ENCODE measurements around the gene RXRA.

Gene RXRA

GRCh38 chr9:134437403-134438194, 111.3 kb downstream of the RXRA start:
- DNase-seq, result no peak

DNA sequence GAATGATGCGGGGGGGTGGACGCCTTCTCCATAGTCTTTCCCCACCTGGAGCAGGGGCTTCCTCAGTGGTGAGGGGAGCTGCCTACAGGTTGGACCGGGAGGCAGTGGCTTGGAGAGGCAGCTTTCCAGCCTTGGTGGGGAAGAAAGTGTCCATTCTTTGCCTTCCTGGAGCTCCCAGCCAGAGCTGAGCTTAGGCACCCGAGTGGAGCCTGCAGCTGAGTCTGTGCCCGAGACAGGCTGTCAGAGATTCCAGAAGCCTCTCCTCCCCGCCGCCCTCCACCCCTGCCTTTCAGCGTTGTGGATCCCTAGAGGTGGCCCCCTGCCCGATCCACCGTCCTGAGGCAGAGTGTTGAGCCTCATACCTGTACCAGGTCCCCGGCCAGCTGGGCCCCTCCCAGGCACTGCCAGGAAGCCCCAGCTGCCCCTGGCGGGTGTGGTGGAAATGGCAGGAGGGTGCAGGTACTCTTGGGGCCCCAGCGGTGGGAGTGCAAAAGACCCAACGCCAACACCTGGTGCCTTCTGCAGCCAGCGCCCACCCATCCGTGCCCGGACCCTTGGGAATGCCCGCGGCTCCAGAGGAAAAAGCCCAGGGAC, 112.0 kb downstream of the RXRA start:
- no peak for DNase-seq

DNA sequence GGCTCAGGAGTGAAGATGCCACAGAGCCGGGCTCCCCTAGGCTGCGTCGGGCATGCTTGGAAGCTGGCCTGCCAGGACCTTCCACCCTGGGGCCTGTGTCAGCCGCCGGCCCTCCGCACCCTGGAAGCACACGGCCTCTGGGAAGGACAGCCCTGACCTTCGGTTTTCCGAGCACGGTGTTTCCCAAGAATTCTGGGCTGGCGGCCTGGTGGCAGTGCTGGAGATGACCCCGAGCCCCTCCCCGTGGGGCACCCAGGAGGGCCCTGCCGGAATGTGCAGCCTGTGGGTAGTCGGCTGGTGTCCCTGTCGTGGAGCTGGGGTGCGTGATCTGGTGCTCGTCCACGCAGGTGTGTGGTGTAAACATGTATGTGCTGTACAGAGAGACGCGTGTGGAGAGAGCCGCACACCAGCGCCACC, 113.1 kb downstream of the RXRA start:
- no peak for DNase-seq

DNA sequence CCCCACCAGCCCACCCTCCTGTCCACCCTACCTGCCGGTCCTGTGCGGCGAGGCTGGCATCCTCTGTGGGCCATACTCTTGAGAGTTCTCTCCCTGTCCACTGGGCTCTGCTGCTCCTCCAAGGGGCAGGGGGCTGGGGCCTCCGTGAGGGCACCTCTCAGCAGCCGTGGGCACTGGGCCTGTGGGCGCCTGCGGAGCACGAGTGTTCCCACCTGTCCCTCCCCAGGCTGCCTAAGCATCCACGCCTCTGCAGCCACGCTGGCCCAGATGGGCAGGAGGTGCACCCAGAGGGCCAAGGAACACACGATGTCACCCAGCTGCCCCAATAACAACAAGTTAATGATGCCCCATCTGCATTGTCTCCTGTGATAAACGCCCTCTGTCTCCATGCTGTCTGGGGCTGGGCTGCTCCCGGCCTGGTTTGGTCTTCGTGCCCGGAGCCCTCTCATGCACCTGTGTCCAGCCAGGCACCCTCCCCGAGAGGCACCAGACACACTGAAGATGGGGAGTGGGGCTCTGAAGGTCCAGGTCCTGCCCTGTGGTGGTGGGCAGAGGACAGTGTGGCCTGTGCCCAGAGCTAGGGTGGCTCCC, 114.5 kb downstream of the RXRA start:
- no peak for DNase-seq

- DNase-seq, result no peak
These were observed 115.2 kb downstream of the RXRA start for GRCh38 chr9:134441227-134442084.

- no peak for DNase-seq
These were observed 115.8 kb downstream of the RXRA start for GRCh38 chr9:134442085-134442474.

DNA sequence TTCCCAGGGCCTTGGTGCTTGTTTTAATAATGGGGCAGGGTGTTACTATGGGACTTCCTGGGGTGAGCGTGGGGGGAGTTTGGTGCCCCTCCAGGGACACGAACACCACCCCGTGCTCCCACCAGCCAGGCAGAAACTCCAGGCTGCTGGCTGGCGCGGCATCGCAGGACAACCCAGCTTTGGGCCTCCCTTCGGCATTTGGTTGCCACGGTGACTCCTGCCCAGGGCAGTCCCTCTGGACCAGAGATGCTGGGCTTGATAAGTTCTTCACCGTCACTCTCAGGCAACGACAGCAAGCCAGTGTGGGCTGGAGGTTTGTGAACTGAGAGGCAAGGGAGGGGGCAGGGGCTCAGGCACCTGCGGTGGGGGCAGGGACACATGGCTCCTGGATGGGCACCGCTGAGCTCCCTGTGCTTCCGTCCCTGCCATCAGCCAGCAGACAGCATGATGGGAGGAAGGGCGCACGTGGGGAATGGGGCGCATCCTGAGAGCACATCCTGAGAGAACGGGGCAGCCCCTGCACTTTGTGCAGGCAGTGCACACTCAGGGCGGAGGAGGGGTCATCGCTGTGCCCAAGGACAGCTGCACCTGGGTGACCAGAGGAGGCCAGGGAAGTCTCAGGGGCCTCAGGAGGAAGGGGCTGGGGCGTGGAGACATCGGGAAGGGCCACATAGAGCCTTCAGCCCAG, 116.4 kb downstream of the RXRA start:
- DNase-seq, result no peak

- DNase-seq, result peak; percentile 91
These were observed 117.2 kb downstream of the RXRA start for GRCh38 chr9:134443174-134444037.

GRCh38 chr9:134444038-134444315, 117.7 kb downstream of the RXRA start:
- DNase-seq, result no peak

- no peak for DNase-seq
These were observed 118.7 kb downstream of the RXRA start for GRCh38 chr9:134445000-134445399.

DNA sequence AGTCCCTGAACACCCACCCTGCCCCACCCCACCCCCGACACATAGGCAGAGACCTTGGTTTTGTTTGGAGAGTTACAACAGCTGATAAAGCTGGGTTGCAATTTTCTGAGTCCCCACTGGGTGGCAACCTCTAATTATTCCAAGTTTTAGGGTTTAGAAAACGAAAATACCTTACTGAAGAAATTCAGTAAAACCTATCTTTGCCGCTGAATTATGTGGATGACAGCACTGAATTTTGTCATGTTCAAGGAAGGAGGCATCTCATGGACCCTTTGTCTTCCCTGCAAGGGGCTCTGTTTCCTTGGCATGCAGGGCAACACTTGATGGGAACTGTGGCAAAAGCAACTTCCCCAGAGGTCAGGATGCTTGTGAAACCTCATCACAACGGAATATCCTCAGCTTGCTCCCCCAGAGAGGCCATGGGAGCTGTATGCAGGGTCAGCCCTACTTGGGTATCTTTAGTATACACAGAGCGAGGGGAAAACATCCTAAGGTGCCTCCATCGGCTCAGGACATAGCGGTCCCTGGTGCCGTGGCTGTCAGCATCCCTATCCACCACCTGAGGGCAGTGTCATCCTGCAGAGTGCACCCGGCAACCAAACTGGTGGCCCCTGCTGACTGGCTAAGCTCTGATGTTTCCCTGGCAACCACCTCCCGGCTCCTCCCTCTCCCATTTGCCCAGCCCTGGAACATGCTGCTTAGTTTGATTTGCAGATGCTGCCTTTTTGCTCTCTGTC, 123.1 kb downstream of the RXRA start:
- DNase-seq, result peak; percentile 85

DNA sequence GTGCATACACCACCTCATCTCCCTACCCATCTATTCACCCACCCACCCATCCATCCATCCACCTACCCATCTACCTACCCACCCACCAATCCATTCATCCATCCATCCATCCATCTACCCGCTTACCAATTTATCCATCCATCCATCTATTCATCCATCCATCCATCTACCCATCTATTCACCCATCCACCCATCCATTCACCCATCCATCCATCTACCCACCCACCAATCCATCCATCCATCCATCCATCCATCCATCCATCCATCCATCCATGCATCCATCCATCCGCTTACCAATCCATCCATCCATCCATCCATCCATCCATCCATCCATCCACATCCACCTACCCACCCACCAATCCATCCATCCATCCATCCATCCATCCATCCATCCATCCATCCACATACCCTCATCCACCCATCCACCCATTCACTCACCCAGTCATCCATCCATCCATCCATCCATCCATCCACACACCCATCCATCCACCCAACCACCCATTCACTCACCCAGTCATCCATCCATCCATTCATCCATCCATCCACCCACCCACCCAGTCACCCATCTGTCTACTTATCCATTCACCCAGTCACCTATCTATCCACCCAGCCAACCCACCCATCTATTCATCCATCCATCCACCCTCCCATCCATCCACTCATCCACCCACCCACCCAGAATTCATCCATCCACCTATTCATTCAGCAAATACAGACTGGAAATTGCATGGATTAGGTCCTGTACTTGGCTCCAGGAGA, 125.6 kb downstream of the RXRA start:
- DNase-seq, result no peak

DNA sequence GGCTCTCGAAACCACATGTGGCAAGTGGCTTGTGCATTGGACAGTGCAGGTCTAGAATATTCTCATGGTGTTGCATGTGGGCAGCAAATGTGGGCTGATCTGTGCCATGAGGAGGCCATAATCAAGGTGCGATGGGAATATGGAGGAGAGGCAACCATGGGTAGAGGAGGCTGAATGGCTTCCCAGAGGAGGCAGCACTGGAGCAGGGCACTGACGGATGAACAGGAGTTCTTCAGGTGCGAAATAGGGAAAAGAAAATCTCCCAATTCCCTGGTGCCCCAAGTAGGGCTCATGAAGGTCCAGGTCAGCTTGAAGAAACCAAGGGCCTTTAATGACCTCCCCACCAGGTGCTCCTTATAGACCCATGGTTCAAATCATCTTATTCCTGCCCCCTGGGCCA, 126.5 kb downstream of the RXRA start:
- DNase-seq, result no peak

GRCh38 chr9:134453776-134454475, 127.7 kb downstream of the RXRA start:
- no peak for DNase-seq

GRCh38 chr9:134454476-134454857, 128.2 kb downstream of the RXRA start:
- no peak for DNase-seq

GRCh38 chr9:134455021-134455471, 128.8 kb downstream of the RXRA start:
- no peak for DNase-seq

GRCh38 chr9:134455537-134455933, 129.3 kb downstream of the RXRA start:
- DNase-seq, result no peak

DNA sequence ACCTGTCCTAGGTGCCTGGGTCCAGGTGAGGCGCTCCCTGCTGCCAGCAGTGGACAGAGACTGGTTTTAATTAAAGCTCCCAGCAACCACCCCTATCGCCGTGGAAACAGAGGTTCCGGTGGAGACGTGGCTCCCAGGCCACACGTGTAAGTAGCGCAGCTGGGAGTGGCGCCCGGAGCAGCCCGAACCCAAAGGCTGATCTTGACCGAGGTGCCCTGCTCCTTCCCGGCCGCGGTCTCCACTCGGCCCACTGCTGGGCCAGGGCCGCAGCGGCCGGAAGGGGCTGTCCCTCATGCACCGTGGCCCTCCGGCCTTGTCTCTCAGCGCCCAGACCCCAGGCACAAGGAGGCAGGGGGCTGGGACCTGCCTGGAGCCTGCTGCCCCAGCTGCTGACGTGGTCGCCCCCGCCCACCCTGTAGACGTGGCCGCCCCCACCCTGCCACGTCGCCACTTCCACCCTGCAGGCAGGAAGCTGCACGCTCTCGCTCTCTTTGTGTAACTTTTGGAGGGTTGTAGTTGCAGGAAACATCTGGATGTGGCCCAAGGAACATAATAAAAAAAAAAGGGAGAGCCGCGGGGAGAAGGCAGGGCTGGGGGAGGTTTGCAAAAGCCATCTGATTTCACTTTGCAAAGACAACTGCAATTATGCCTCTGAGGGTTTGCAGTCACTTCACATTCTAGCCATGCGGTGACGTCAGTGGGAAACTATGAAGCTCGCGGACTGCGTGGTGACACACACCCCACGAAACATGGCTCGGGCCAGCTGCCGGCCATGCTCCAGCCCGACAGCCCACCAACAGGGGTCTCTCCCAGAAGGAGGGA, 129.9 kb downstream of the RXRA start:
- DNase-seq, result peak; percentile 71

Measured in stimulated activated CD4-positive, alpha-beta T cell treated with anti-CD3 and anti-CD28 coated beads, Interleukin-1b, Interleukin-23, amount 100 ng/mL, for 48 hours (primary cell).